Kidney epithelial cell (primary cell): ENCODE measurements around the gene CTIF. TPM values are rescaled to one million over a fixed set of nuclear protein-coding genes. Genes with fewer than 3 reads are reported as not detected.

Experiments
- DNase-seq: peaks from one replicate; pipeline ENCODE4 v3.0.0-alpha.2; 2010; ENCODE audit warnings: low read depth
- H3K27me3 ChIP-seq: 2 replicates; pipeline ENCODE4 v1.6.0; 2011; ENCODE audit warnings: low read length; ENCODE audit not compliant: control insufficient read depth, insufficient read depth
- H3K36me3 ChIP-seq: 2 replicates; pipeline ENCODE4 v1.5.1; 2011; ENCODE audit warnings: low read length; ENCODE audit not compliant: control insufficient read depth, insufficient read depth
- H3K4me3 ChIP-seq: 2 replicates; pipeline ENCODE4 v1.5.1; 2011; ENCODE audit warnings: low read depth, mild to moderate bottlenecking, control low read depth, low read length
- total RNA-seq: library from RNA; depleted of rRNA; stranded (reverse); fragments of >200 nt; gene quantifications from 2 replicates; pipeline ENCODE4 v1.2.3, GENCODE V29; 2015
- TF ChIP-seq, protein P1 (sequence below): IDR thresholded peaks from 2 replicates; pipeline ENCODE4 v1.5.1; 2011; ENCODE audit warnings: mild to moderate bottlenecking, moderate library complexity, low read length, control low read depth, inconsistent platforms; ENCODE audit not compliant: insufficient read depth, poor library complexity, severe bottlenecking

The CTIF gene
- total RNA-seq, 1 donor from 2014 or later, result 24.3 TPM

DNA sequence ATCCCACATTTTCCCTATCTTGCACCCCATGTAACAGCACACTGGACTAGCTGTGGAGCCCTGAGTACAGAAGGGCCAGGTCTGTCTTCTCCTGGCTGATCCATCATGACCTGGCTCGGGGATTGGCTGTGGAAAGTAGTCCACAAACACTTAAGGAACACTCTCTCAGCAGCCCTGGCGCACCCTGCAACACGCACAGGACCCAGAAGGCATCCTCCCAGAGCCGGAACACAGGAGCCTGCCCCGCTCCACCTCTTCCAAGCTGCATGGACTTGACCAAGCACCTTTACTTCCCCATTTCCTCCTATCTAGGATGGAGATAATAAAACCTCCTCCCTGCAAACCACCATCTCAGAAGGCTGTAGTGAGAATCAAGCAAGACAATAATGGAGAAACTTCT lies 151.7 kb downstream of the CTIF start:
- TF ChIP-seq, protein P1, sequence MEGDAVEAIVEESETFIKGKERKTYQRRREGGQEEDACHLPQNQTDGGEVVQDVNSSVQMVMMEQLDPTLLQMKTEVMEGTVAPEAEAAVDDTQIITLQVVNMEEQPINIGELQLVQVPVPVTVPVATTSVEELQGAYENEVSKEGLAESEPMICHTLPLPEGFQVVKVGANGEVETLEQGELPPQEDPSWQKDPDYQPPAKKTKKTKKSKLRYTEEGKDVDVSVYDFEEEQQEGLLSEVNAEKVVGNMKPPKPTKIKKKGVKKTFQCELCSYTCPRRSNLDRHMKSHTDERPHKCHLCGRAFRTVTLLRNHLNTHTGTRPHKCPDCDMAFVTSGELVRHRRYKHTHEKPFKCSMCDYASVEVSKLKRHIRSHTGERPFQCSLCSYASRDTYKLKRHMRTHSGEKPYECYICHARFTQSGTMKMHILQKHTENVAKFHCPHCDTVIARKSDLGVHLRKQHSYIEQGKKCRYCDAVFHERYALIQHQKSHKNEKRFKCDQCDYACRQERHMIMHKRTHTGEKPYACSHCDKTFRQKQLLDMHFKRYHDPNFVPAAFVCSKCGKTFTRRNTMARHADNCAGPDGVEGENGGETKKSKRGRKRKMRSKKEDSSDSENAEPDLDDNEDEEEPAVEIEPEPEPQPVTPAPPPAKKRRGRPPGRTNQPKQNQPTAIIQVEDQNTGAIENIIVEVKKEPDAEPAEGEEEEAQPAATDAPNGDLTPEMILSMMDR, result no peak
- no peak for DNase-seq
- Histone ChIP-seq H3K36me3 (no peaks in the 10 kb centered on the region), H3K4me3 (no peak overlapping the region), H3K27me3 (no peaks in the 10 kb centered on the region)

GRCh38 chr18:48693006-48693405 lies 154.2 kb downstream of the CTIF start:
- no peak overlapping the region for H3K4me3 ChIP-seq
- TF ChIP-seq, protein P1, result no peak
- H3K36me3 ChIP-seq, result no peaks in the 10 kb centered on the region
- DNase-seq, result no peak
- H3K27me3 ChIP-seq, result no peaks in the 10 kb centered on the region

- no peaks in the 10 kb centered on the region for H3K27me3 ChIP-seq
- H3K4me3 ChIP-seq, result no peak overlapping the region
- H3K36me3 ChIP-seq, result no peaks in the 10 kb centered on the region
- TF ChIP-seq, protein P1, result no peak
- DNase-seq, result no peak
Measured at GRCh38 chr18:48693625-48694262, 154.9 kb downstream of the CTIF start.

DNA sequence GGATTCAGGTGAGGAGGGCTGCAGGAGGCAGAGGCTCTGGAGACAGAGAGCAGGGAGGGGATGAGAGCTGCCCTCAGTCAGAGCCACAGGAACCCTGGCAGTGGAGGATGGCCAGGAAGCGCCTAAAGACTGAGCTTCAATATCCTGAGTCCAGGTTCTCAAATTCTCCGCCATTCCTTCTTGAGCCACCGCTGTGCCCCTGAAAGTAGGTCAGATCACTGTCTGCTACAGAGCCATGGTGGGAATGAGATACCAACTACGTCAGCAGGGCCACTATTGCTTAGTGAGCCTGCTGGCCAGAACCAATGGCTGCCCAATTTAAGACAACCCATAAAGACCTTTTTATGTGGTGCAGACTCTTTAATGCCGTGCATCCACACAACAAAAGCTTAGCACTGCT lies 155.5 kb downstream of the CTIF start:
- no peaks in the 10 kb centered on the region for H3K36me3 ChIP-seq
- H3K27me3 ChIP-seq, result no peaks in the 10 kb centered on the region
- TF ChIP-seq, protein P1, result no peak
- H3K4me3 ChIP-seq, result no peak overlapping the region
- no peak for DNase-seq

- no peaks in the 10 kb centered on the region for H3K27me3 ChIP-seq
- H3K4me3 ChIP-seq, result no peak overlapping the region
- DNase-seq, result no peak
- no peaks in the 10 kb centered on the region for H3K36me3 ChIP-seq
- TF ChIP-seq, protein P1, result no peak
Measured at GRCh38 chr18:48695671-48696070, 156.8 kb downstream of the CTIF start.

DNA sequence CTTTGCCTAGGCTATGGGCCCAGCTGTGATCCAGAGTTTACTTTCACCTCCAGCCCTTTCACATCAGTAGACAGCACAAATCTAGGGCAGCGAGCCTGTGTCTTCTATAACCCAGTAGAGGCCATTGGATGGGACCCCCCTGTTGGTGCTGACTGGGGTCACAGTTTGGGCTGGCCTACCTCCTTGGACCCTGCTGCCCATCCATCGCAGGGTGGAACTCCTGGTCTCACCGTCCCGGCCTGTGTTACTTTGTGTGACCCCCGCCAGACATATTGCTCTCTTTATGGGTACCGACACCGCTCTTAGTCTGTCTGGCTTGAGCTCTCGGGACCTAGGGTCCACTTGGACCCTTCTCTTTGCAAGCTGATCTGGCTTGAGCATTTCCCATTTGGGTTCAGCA lies 157.4 kb downstream of the CTIF start:
- TF ChIP-seq, protein P1, result no peak
- H3K4me3 ChIP-seq, result no peak overlapping the region
- no peaks in the 10 kb centered on the region for H3K36me3 ChIP-seq
- no peaks in the 10 kb centered on the region for H3K27me3 ChIP-seq
- no peak for DNase-seq
